Pancreas (tissue), 10 donors: ENCODE results near the gene RPE. TPM values are rescaled to one million over a fixed set of nuclear protein-coding genes. Genes with fewer than 3 reads are reported as not detected.

ENCODE experiments used
- ATAC-seq, 4 donors: fragments of 200-7000 bp; cut with Tn5 transposase; one replicate each; pipeline versions ENCODE4 v1.8.0 to v1.9.1; 2020; ENCODE audit warnings: mild to moderate bottlenecking in 4 of 4, moderate library complexity in 4 of 4
- DNase-seq, 6 donors: peaks; one replicate each; pipeline ENCODE4 v3.0.0-alpha.2; 2020
- FAIRE-seq: peaks from 2 replicates; lab custom pipeline; 2012; peaks lifted over from hg19 to GRCh38; lab: Jason Lieb, UNC
- H3K27ac ChIP-seq, 4 donors: fragments of 200-600 bp; sonication (generic); 1 replicate in 3 of 4; 2 replicates in 1 of 4; pipeline versions ENCODE4 v1.5.0 to v1.8.0; 2020
- H3K27me3 ChIP-seq, 4 donors: fragments of 200-600 bp; one replicate each; pipeline ENCODE4 v1.8.0; 2021
- H3K36me3 ChIP-seq, 3 donors: fragments of 200-600 bp; sonication (generic) in 1 of 3; one replicate each; pipeline versions ENCODE4 v1.5.0 to v1.8.0; 2020 to 2021
- H3K4me1 ChIP-seq, 3 donors: fragments of 200-600 bp; one replicate each; pipeline ENCODE4 v1.8.0; 2021
- H3K4me3 ChIP-seq, 4 donors: fragments of 200-600 bp; sonication (generic) in 2 of 4; one replicate each; pipeline versions ENCODE4 v1.5.0 to v1.8.0; 2020 to 2021
- H3K9me3 ChIP-seq, 4 donors: fragments of 200-600 bp; one replicate each; pipeline ENCODE4 v1.8.0; 2021
- WGBS, 2 donors: extraction: QIAGEN DNeasy Blood & Tissue Kit; methylation state at CpG; one replicate each; pipeline ENCODE4 v1.1.7; 2013; 5-methylcytosine and 5-hydroxymethylcytosine counted together
- intact Hi-C, 3 donors: fragments of 100-400 bp; cut with DNase I; formaldehyde crosslinking; loops; one replicate each; pipeline versions ENCODE4 v1.11.1 to v1.14.2; 2022
- polyA plus RNA-seq, 2 donors: library from polyadenylated mRNA; stranded (reverse); fragments of 200-250 nt; gene quantifications; one replicate each; pipeline ENCODE4 v1.2.3, GENCODE V29; 2013
- total RNA-seq, 6 donors: library from RNA; stranded (reverse); fragmentation: NEBNext Ultra II Directional in 4 of 6; extraction: Animal tissue kit (Norgen Biotek cat#: 25700) in 4 of 6; gene quantifications; one replicate each; pipeline versions ENCODE4 v1.2.1 to v1.2.4, GENCODE V29; 2021 to 2023
- TF ChIP-seq, protein P1 (sequence below), 4 donors: fragments of 200-600 bp; sonication (generic) in 3 of 4; IDR thresholded peaks; one replicate each; pipeline versions ENCODE4 v1.5.0 to v1.8.0; 2021; ENCODE audit warnings: antibody characterized with exemption in 4 of 4
- donor health status: healthy with polysubstance abuse.
- donor health status: DM: no; HTN: no; CAD: no; lungs with moderate emphysema.
- donor health status: DM: no; HTN: no; CAD: no.
- donor health status: control.
- donor health status: control.
- donor health status: Bipolar disorder and iron deficiency.
- donor health status: DM: yes; HTN: yes; CAD: no.
- donor health status: DM: no; HTN: no; CAD: no.
- donor health status: DM: no; HTN: no; CAD: no.
- donor health status: DM: yes; HTN: yes; CAD: no.

Gene RPE
- total and polyA plus RNA-seq, 8 donors: 6.9 to 30.2 (median 12.1) TPM

DNA sequence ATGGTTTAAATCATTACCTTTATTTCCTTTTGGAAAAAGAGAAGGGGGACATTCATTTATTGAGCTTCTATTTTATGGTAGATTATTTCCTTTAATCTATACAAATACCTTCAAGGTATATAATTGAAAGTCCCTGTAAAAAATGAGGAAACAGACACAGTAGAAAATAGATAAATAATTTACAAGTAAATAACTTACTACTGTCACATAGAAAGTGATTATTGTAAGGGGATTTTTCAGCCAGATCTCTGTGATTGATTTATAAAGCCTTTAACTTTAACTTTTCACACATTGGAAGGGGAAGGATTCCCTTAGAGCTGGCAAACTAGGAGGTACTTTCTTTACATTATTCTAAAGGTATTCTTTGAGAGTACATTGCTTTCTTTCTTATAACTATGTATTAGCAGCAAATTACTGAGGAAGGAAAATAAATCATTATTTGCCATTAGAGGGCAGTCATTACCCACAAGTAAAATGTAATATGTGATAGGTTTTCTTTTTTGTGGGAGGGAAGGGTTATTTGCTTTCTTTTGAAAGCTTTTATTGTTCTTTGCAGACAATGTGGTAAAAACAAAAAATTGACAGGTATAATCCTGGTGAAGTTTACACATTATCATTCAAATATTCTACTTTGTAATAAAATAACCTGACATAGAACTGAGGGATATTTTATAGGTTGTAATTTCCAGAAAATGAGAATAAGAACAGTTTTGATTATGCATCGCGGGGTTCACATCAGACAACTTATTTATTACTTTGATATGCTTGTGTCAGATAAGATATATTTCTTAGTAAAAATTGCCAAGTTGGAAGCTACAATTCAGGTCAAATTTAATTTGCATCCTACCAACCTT is 24.8 kb upstream of the RPE start:
- TF ChIP-seq, protein P1, sequence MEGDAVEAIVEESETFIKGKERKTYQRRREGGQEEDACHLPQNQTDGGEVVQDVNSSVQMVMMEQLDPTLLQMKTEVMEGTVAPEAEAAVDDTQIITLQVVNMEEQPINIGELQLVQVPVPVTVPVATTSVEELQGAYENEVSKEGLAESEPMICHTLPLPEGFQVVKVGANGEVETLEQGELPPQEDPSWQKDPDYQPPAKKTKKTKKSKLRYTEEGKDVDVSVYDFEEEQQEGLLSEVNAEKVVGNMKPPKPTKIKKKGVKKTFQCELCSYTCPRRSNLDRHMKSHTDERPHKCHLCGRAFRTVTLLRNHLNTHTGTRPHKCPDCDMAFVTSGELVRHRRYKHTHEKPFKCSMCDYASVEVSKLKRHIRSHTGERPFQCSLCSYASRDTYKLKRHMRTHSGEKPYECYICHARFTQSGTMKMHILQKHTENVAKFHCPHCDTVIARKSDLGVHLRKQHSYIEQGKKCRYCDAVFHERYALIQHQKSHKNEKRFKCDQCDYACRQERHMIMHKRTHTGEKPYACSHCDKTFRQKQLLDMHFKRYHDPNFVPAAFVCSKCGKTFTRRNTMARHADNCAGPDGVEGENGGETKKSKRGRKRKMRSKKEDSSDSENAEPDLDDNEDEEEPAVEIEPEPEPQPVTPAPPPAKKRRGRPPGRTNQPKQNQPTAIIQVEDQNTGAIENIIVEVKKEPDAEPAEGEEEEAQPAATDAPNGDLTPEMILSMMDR (IDR thresholded peaks at IDR 0.05): peak in 3 of 4 donors; percentile 26 to 46 (median 41)
- no peak overlapping the region for H3K27ac ChIP-seq
- no peaks in the 10 kb centered on the region for H3K36me3 ChIP-seq
- FAIRE-seq: peak; percentile 89
- no peaks in the 10 kb centered on the region for H3K9me3 ChIP-seq
- no peak overlapping the region for H3K4me3 ChIP-seq
- no peaks in the 10 kb centered on the region for H3K27me3 ChIP-seq
- WGBS, 2 donors: 35 to 46% methylated on average over 2 of the region's 2 CpGs
- no peak for DNase-seq
- no peaks in the 10 kb centered on the region for H3K4me1 ChIP-seq
- intact Hi-C loops: loop anchor here (5.0 to 10.0 kb wide), 3 partner anchors 220 to 227 kb away; no protein-coding TSS in a partner anchor
- peak; percentile 43 to 80 (median 78) for ATAC-seq

DNA sequence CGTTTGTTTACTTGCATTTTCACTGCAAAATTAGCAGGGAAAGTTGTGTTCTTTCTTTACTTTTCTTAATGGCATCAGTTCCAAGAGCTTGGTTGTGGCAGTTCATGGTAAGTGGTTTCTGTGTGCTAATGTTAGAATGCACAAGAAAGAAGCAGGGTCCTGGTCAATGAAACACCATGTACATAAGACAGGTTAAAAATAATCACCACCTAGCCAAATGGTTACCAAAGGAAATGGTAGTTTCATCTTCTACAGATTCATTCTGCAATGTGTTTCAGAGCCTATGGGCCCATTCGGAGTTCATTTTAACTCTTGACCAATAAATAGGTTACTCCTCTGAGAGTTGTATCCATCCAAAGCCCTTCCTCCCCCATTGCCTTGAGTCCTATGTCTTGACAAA is 18.1 kb upstream of the RPE start:
- Histone ChIP-seq H3K4me3 (no peak overlapping the region), H3K36me3 (no peaks in the 10 kb centered on the region), H3K9me3 (no peaks in the 10 kb centered on the region), H3K4me1 (no peaks in the 10 kb centered on the region), H3K27ac (no peak overlapping the region), H3K27me3 (no peaks in the 10 kb centered on the region)
- TF ChIP-seq, protein P1 (IDR thresholded peaks at IDR 0.05): no peak
- FAIRE-seq (no peak), DNase-seq (no peak), ATAC-seq (no peak)
- WGBS, 2 donors: 81 to 91% methylated on average over 2 of the region's 2 CpGs
- intact Hi-C loops: no loop called here

DNA sequence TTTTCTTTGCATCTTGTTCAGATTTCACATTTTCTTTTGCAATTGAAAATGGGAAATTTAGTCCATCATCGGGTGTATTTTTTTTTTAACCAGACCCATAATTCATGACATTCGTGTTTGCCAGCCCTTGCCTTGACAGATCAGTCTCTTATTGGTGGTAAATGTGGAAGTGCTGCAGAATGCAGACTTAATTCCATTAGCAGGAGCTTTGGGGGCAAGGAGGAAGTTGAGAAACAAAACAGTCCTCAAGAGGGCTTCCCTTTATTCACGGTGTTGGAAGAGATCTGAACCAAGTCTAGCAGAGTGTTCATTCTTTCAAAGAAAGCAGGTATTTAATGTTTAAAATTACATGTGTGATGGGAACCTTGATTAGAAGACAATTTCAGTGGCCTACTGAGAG is 16.6 kb upstream of the RPE start:
- peak in 2 of 4 donors; percentile 25 to 46 for ATAC-seq
- TF ChIP-seq, protein P1 (IDR thresholded peaks at IDR 0.05): no peak
- 68 to 76% methylated on average over 3 of the region's 3 CpGs for WGBS, 2 donors
- Histone ChIP-seq H3K27ac (no peak overlapping the region), H3K4me3 (no peak overlapping the region), H3K9me3 (no peaks in the 10 kb centered on the region), H3K36me3 (no peaks in the 10 kb centered on the region), H3K4me1 (no peaks in the 10 kb centered on the region), H3K27me3 (no peaks in the 10 kb centered on the region)
- intact Hi-C loops: no loop called here
- FAIRE-seq: no peak
- no peak for DNase-seq

DNA sequence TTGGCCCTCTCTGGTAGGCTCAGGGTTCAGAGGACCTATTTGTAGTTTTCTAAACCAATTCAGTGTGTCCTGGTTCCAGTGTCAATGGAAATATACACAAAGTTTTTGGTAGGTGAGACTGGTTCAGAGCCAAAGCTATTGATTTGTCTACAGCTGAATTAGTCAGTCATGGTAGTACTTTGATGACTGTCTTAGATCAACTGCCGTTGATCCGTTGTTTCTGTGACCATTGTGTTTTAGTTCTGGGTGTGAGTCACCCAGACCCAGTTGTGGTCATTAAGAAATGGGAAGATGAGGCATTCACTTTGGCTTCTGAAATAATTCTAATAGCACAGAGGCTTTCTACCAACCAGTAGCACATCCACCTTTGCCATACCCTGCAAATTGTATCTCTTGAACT is 16.0 kb upstream of the RPE start:
- no peak for DNase-seq
- TF ChIP-seq, protein P1 (IDR thresholded peaks at IDR 0.05): no peak
- Histone ChIP-seq H3K27ac (no peak overlapping the region), H3K4me1 (no peaks in the 10 kb centered on the region), H3K9me3 (no peaks in the 10 kb centered on the region), H3K27me3 (no peaks in the 10 kb centered on the region), H3K36me3 (no peaks in the 10 kb centered on the region), H3K4me3 (no peak overlapping the region)
- ATAC-seq: no peak
- intact Hi-C loops: no loop called here
- 73 to 79% methylated on average over 2 of the region's 2 CpGs for WGBS, 2 donors
- FAIRE-seq: no peak

DNA sequence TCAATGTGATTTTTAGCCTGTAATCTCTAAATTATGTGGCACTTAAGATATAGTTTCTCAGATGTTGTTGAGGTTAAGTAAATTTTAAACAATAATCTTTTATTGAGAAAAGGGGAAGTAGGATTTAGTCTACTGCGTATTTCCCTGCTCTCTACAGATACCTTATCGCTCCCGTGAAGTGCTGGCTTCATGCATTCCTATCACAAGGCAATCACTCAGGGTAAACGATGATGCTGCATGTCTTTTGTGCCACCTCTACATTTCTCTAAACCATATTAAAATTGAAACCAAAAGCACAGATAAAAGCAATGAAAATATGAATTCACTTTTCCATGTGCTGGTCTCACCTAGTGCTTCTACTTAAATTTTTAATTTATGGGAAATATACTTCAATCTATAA is 14.4 kb upstream of the RPE start:
- no peak overlapping the region for H3K27ac ChIP-seq
- H3K27me3 ChIP-seq: no peaks in the 10 kb centered on the region
- DNase-seq: no peak
- 59 to 60% methylated on average over 4 of the region's 4 CpGs for WGBS, 2 donors
- no peak overlapping the region for H3K4me3 ChIP-seq
- intact Hi-C loops: no loop called here
- no peaks in the 10 kb centered on the region for H3K4me1 ChIP-seq
- H3K36me3 ChIP-seq: no peaks in the 10 kb centered on the region
- no peak for FAIRE-seq
- ATAC-seq: no peak
- TF ChIP-seq, protein P1 (IDR thresholded peaks at IDR 0.05): no peak
- H3K9me3 ChIP-seq: no peaks in the 10 kb centered on the region
